HUDEP-2 (cell line): ENCODE measurements around the gene TSPAN33.

Experiments used
- DNase-seq, 76 experiments: peaks; one replicate each; lab custom pipeline; 2025; ENCODE audit not compliant: unreplicated experiment in 76 of 76; lab: John Stamatoyannopoulos, UW

The TSPAN33 gene

DNA sequence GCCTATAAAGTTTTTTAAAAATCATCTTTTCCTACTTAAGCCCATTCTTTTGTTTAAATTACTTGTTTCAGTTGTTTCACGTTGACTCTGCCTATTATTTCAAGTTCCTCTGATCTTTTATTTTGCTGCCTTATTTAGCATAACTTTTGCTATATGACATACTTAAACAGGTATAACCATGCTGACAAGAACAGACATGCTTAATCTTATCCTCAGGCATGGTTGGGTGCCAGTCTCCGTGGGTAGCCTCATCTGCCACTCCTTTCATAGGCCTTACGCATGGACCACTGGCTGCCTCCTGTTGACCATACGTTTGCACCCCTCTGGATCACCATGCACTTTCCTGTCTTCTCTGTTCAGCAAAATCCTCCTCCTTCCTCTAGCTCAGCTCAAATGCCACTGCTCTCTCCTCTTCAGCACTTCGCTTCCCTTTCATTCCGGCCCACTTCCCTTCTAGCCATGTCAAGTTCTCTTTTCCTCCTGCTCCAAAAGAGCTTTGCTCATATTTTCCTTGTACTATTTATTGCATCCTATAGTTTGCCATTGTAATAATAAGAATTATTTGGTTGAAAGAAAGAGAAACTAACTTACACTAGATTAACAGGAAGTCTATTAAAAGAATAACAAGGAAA lies 10.0 kb upstream of the TSPAN33 start:
- no peak for DNase-seq

DNA sequence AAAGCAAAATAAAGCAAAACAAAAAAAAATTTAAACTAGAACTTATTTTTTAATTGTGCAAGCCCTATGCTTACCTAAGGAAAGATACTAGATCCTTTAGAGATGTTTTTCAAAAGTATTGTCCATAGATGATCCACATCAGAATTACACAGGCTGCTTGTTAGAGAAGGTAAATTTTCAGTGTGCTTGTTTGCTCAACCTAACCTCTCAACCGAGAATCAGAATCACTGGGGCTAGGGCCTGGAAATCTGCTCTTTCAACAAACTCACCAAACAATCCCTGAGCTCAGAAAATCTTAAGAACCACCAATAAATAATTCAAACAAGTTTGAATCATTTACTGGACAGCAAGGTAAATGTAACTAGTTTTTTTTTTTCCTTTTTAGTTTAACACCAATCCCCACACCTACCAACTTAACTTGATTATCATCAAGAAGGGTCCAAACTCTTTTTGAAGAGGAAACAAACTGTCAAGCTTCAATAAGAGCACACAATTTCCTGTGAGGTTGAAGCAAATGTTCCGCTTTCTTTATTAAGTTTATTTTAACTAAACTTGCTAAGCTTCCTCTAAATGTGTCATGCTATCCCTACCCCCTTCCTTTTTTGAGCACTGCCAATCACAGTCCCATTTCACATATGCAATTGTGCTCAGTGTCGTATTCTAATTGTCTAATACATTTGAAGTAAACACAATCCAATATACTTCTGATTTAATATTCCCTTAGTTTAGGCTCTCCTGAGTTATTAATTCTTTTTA lies 7.4 kb upstream of the TSPAN33 start:
- DNase-seq, result no peak

DNA sequence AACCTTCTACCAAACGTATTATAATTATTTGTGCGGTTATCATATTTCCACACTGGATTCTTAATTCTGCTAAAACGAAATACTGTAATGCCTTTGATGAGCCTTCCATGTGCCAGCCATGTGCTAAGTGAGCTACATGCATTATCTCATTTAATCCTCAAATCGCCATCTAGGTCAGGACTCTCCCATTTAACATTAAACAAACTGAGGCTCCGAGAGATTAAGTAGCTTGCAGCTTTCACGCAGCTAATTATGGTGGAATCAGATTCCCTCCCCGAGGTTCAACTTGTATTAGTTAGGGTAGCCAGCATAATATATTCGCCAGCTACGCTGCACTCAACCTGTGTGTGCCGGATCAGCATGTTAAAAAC lies 798 bp upstream of the TSPAN33 start:
- DNase-seq, result no peak

DNA sequence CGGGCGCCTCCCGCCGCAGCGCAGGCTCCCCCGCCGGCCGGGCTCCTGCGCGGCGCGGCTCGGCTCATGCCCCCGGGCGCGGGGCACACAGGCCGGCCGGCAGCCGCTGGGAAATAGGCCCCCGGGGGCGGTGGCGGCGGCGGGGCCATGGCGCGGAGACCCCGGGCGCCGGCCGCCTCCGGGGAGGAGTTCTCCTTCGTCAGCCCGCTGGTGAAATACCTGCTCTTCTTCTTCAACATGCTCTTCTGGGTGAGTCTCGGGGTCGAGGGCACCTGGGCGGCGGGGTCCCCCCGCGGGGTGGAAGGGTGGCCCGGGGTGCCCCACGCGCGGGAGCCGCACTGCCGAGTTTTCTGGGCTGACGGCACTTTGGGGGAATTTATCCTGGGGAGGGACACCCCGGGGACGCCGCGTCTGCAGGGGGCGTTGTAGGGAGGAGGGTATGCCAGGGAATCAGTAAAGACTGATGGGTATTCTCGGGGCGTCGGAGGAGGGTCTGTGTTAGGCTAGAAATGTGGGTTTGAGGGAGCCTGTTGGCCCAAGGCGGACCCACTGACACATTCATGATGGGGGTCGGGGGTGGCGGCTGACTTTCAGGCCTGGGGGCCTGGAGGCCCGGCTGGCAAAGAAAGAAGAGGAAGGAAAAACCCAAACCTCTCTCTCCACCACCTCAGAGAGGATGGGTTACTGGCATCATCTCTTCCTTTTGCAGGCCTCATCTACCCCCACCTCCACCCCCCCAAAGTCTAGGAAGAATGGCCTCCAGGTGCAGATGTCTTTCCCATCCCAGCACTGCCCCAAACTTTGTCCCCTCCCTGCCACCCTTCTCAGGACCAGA lies 544 bp downstream of the TSPAN33 start:
- DNase-seq, result no peak

DNA sequence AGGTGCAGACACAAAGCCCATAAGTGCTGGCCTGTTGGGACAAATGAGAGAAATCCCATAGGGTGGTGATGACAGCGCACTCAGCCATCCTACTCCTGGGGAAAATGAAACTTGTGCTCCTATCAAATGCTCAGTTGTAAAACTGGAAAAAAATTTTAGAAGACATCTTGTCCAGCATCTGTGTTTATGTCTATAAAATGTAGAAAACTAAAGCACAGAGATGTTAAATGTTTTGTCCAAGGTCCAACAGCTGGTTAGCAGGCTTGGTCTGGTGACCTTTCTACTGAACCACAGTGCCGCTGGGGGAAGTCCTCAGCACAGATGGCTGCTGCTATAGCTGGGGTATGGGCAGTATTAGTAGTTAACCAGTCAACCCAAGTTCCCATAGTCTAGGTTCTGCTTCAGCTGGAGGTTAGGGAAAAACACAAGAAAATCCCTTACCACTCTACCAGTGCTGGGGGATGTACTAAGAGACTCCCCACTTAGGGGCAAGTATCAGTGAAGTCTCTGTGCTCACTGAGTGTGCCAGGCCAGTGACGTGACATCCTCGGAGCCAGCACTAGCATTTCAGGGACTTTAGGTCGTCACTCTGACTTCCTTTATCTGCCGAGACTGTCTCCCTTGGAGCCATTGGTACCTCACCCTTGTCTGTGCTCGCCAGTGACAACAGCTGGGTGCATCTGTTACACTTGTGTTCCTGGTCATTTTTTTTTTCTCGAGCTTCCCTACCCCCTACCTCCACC lies 1.9 kb downstream of the TSPAN33 start:
- no peak for DNase-seq

DNA sequence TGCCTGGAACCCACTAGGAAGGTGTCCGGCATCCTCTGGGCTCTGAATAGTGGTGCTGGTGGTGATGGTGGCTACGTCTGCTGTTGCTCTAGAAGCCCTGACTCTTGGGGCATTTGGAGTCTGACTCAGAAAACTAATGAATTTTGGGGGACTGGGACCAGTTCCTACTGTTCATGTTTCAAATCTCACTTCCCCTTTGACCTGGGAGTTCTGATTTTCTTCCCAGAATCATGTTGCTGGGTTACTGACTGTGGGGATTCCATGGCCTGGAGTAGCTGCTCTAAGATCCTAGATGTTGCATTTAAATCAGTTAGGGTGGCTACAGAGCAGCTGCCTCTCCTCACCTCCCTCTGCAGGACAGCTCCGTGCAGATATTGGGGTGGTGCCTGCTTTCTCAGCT lies 3.2 kb downstream of the TSPAN33 start:
- DNase-seq, result no peak

DNA sequence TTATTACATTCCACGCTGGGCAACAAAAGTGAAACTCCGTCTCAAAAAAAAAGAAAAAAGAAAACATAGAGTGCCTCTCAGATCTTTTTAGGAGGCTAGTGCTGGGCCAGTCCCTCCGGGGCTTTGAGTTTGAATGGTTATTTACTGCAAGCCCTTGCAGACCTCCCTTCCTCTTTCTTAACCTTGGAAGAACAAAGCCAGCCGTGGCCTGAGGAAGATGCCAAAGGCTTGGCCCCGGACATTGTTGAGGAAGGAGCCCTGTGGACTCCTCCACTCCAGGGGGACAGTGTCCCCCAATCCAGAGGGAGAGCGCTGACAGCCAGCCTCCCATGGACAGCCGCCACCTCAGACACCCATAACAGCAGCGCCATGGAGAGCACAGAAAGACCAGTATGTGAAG lies 5.0 kb downstream of the TSPAN33 start:
- no peak for DNase-seq

DNA sequence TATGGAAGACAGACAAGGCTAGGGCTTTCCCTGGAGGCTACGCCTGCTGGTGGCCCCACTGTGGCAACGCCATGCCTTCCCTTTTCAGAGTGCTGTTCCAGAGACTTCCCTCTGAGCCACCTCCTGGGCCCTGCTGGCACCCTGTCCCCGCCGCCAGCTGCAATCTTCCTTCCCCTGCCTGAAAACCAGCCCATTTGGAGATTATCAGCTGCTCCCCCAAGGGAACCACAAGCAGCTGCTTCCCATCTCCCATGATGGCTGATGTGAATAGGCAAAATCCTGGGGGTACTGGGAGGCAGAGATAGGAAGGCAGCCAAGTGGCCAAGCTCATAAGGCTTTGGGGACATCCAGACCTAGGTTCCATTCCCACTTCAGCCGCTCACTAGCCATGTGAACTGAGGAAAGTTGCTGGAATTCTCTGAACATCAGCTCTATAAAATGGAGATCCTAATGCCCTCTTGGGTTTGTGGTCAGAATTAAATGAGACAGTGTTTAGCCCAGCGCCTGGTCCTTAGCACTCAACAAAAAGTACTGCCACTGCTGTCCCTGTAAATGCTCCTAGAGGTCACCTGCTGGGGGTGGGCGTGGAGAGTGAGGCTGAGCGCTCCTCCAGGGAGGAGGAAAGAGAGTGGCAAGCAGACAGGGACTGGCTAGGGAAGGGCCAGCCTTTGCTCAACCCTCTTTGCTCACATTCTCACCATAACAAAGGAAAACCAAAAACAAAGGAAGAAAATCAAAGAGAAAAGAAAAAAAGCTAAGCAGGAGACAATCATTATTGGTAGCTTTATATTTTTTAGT lies 5.9 kb downstream of the TSPAN33 start:
- DNase-seq, result no peak

DNA sequence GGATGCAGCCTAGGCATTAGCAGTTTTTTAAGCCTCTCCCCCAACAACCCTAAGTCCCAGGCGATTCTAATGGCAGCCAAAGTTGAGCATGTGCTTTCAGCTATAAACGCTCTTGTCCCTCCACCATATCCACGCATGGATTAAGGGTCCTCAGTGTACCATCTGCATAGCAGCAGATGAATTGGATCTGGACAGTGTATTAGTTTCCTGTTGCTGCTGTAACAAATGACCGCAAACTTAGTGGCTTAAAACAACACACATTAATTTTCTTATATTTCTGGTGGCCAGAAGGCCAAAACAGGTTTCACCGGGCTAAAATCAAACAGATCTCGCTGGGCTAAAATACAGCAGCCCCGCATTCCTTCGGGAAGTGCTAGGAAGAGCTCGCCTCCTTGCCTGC lies 13.1 kb downstream of the TSPAN33 start:
- no peak for DNase-seq

DNA sequence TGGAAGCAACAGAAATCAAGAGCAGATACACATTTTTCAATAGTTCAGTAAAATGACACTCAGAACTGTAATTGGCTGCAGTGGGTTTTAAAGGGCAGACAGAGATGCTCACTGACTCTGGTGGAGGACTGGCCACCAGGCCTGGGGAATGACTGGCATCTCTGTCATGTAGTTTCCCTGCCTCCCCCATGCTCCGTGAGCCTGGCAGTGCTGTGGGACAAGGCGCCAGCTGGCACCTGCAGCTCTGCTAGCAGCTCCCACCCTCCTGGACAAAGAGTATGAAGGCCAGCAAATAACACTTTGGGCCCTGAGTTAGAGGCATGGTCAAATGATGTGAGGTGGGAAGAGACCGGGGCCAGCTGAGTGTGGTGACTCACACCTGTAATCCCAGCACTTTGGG lies 15.0 kb downstream of the TSPAN33 start:
- DNase-seq, result no peak

DNA sequence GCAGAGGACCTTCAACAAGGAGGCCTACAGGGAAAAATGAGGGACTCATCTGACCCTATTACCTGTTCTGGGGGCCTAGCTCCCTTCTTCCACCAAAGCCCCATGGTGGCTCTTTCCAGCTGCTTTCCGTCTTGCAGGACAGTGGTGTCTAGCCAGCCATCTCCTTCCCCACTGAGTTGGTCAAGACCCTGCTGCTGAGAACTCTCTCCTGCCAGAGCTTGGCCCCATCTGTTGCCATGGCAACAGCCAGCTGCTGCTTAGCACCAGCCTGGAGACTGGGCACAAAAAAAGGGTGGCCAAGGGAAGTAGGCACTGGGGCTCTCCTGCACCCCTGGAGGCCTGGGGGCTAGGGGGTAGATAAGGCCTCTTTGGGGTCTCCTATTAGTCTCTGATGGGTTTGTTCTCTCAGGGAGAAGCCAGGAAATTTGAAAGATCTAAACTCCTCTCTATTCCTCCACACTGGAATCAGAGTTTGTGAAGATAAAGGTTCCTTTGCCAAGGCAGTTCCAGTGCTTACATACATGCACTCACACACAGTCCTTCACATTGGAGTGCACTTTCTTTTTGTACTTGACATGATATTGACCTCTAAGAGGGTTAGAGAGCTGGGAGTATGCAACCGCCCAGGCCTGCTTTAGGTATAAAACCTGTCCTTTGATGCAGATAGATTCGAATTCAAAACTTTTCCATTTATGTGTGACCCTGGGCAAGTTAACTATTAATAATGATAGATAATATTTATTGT lies 15.8 kb downstream of the TSPAN33 start:
- DNase-seq, result no peak

DNA sequence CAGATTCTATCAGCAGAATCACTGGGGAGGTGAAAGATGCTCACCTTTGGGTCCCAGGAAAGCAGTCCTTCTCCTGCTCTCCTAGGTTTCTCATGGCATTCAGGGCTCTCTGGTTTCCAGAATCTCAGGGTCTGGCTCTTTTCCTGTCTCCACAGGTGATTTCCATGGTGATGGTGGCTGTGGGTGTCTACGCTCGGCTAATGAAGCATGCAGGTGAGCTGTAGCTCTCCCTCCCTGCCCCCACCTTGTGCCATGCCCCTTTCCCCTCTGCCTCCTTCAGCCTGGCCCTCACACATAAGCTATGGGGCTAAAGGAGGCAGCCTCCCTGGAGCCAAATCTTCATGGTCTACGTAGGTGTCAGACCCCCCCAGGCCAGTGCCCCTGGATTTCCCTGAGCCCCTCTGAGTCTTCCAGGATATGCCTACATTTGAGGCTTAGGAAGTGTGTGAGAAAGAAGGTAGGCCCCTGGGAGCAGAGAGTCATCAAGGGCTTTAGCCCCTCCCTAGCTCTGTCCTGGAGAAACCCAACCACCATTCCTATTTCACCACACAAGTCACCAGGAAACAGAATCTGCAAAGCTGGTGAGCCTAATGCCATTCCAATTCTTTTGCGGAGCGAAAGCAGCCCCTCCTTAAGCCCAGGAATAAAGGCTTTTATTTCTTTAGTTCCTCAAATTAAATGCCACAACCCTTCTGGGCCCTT lies 17.2 kb downstream of the TSPAN33 start:
- no peak for DNase-seq

DNA sequence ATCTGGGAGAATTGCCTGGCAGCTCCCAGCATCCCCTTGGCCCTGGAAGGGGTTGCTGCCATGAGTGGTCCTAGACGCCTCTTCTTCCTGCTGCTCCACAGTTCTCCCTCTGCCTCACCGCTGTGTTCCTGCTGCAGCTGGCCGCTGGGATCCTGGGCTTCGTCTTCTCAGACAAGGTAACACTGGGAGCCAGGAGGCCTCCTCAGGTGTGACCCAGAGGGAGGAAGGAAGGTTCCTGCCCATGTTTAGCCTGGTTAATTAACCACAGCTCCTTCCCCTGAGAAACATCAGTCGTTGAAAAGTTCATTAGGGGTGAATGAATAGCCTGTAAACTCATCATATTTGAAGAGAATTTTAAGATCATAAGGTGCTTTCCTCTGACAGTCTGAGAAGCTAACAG lies 18.2 kb downstream of the TSPAN33 start:
- no peak for DNase-seq

DNA sequence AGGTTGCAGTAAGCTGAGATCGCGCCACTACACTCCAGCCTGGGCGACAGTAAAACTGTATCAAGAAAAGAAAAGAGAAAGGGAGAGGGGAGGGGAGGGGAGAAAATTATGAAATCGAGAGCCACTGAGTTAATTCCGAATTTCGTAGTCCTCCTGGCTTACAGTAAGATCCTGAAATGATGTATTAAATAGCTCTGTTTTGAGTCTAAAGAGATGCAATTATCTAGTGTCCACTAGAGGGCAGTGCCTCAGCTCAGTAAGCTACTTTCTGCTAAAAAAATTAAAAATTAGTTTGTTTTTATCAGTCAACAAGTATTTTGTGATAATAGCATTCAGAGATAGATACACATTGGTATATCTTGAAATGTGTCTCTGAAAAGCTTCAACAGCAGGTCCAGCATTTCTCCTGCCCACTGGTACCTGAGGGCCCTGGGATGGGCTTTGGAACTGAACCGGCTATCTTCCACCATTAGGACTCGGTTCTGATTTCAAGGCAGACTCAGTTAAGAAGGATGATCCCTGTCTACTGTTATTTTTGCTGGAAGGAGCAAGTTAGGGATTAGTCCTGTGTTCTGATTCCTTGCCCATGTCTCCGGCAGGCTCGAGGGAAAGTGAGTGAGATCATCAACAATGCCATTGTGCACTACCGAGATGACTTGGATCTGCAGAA lies 19.5 kb downstream of the TSPAN33 start:
- DNase-seq, result peak in 8 of 76 experiments; percentile 4 to 23 (median 13)

DNA sequence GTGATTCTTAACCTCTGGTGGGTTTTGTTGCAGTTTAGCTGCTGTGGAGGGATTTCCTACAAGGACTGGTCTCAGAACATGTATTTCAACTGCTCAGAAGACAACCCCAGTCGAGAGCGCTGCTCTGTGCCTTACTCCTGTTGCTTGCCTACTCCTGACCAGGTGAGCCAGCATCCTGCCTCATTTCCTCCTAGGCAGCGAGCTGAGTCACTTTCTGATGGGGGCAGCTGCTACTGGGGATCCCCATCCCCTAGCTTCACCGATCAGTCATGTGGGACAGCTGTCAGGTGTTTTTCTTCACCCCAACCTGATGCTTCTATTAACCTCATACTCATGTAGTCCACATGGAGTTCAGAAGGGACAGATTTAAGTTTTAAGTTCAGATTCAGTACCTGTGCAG lies 22.2 kb downstream of the TSPAN33 start:
- DNase-seq, result no peak

DNA sequence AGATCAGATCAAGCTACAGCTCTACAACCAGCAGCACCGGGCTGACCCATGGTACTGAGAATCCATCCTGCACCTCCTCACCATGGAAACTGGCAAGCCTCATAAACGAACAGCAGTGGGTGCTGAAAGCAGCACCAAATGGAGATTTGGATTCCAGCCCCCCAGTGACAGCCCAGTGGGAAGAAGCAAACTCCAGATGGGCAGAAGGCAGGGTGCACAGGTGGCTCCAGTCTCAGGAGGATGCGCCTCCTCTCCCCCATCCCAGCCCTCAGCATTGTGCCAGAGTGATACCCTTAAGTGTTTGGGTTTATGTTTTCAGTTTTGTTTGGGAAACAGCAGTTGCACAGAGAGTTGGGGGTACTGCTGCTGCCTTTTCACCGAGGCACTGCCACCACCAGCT lies 23.3 kb downstream of the TSPAN33 start:
- DNase-seq, result no peak

DNA sequence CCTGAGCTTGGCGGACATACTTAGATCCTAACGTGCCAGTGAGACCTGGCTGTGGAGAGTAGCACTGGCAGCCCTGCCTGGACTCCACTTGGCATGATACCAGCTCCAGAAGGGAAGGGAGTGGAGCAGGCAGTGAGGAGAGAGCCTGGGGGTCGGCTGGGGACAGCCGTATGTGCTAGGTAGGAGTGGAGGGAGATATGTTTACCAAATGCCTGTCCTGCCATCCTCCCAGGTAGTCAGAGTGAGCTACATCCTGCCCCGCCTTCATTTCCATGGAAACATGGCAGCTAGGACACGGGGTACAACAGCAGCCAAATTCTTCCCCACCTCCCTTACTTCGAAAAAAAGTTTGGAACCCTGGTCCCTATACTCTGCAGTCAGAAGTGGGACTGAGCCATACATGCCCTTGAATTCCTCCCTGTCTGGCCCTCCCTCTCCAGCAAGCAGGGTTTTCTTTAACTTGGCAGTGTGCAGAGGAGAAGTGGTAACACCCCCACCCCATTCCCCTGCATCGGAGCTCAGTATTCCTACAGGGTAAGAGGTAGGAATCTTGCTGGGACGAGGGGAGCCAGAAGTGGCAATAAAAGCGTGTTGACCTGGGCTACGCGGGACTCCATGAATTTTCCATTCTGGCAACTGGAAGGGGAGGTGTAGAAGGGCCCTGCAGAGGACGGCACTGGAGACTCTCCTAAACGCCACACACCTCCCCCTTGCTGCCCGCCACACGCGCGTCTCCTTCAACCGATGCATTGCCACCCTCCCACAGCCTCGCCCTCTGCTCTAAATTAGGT lies 23.9 kb downstream of the TSPAN33 start:
- no peak for DNase-seq
